Measurements from ENCODE around the gene GATD1. TPM values are rescaled to one million over a fixed set of nuclear protein-coding genes. Genes with fewer than 3 reads are reported as not detected.

Gene GATD1
- total RNA-seq, 2 donors from 2014 or later: 31.9 to 34.4 TPM

DNA sequence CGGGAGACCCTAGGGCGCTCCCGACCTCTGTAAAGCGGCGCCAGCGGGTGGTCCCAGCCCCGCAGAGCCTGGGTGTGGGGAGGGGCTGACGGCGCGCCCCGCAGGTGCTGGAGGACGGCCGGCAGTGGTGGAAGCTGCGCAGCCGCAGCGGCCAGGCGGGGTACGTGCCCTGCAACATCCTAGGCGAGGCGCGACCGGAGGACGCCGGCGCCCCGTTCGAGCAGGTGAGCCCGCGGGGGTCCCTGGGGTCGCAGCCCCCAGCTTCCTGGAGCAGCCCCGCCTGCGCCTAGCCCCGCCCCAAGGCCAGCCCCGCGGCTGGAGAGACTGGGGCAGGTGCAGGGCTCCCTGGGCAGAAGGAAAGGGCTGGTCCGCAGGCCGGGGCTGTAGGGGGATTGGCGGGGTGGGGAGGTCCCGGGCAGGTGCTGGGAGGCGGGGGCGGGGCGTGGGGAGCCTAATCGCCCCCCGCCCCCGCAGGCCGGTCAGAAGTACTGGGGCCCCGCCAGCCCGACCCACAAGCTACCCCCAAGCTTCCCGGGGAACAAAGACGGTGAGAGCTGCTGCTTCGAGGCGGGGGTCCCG is 51.6 kb downstream of the GATD1 start:
- peak overlapping the region; percentile 63 to 81 for H3K4me3 Mint-ChIP-seq
- peaks cover 12% of the 10 kb centered on the region for H3K27me3 Mint-ChIP-seq (ENCODE audit: low read depth)
- H3K27ac Mint-ChIP-seq: no peak overlapping the region
- no peaks in the 10 kb centered on the region for H3K9me3 Mint-ChIP-seq
- H3K36me3 Mint-ChIP-seq (ENCODE audit: insufficient read depth in 2 of 2): peaks cover 0 to 2% of the 10 kb centered on the region in 2 donors
- H3K4me1 Mint-ChIP-seq (ENCODE audit: low read depth): peaks cover 20% of the 10 kb centered on the region
- ATAC-seq (replicated peaks in 1 of 2) (peak; percentile 3 to 17), DNase-seq (no peak)

DNA sequence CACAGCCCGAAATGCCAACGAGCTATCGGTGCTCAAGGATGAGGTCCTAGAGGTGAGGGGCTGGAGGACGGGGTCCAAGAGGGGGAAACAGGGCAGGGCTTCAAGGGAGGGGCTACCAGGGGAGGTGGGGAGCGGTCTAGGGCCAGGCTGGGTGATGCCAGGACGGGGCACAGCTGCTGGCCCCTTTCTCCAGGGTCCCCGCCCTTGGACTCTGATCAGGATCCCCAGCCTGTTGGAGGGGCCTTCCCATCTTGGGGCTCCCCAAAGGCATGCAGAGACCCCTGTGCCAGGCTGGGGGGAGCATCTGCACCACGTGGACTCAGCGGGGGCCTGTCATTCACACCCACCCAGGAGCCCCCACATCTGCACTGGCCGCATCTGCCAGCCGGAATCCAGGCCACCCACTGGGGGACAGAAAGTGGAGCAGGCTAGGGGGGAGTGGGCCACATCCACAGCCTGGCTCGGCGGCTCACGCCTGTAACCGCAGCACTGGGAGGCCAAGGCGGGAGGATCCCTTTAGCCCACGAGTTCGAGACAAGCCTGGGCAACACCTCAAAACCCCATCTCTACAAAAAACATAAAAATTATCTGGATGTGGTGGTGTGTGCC is 52.4 kb downstream of the GATD1 start:
- Mint-ChIP-seq H3K36me3 (ENCODE audit: insufficient read depth in 2 of 2) (peaks cover 0 to 2% of the 10 kb centered on the region in 2 donors), H3K27ac (no peak overlapping the region), H3K4me1 (ENCODE audit: low read depth) (peaks cover 20% of the 10 kb centered on the region), H3K27me3 (ENCODE audit: low read depth) (peaks cover 16% of the 10 kb centered on the region), H3K9me3 (no peaks in the 10 kb centered on the region), H3K4me3 (peak overlapping the region; percentile 63 to 81)
- DNase-seq (no peak), ATAC-seq (replicated peaks in 1 of 2) (no peak)

DNA sequence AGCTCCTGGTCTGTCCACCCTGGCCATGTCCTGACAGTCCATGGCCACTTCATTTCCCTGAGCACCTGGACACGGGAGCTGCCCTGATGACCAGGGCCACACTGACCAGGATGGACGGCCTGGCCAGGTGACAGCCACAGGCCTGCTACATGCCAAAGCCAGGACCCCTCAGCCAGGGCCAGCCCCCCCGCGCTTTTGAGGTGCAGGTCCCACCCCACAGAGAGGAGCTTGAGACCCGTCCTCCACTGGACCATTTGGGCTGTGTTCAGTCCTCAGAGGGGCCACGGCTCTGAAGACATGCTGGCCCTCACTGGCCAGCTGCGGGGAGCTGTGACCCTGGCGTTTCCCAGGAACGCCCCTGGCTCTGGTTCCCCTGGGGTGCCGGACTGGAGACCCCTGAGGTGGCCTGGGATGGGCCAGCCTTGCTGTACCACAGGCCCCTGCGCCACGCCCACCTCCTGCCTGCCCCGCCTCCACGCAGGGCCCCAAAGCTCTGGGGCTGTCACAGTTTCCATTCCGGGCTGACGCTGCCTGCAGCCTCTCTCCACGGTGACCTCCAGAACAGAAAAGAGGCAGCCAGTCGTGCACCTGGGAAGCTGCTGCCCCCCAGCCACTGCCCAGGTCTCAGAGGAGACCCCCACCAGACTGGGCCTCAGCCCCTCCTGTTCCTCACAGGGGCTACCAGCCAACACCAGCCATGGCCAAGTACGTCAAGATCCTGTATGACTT is 53.1 kb downstream of the GATD1 start:
- ATAC-seq (replicated peaks in 1 of 2) (no peak), DNase-seq (no peak)
- Mint-ChIP-seq H3K4me1 (ENCODE audit: low read depth) (peaks cover 20% of the 10 kb centered on the region), H3K27ac (no peak overlapping the region), H3K27me3 (ENCODE audit: low read depth) (peaks cover 23% of the 10 kb centered on the region), H3K9me3 (no peaks in the 10 kb centered on the region), H3K36me3 (ENCODE audit: insufficient read depth in 2 of 2) (peaks cover 0 to 2% of the 10 kb centered on the region in 2 donors), H3K4me3 (no peak overlapping the region)

DNA sequence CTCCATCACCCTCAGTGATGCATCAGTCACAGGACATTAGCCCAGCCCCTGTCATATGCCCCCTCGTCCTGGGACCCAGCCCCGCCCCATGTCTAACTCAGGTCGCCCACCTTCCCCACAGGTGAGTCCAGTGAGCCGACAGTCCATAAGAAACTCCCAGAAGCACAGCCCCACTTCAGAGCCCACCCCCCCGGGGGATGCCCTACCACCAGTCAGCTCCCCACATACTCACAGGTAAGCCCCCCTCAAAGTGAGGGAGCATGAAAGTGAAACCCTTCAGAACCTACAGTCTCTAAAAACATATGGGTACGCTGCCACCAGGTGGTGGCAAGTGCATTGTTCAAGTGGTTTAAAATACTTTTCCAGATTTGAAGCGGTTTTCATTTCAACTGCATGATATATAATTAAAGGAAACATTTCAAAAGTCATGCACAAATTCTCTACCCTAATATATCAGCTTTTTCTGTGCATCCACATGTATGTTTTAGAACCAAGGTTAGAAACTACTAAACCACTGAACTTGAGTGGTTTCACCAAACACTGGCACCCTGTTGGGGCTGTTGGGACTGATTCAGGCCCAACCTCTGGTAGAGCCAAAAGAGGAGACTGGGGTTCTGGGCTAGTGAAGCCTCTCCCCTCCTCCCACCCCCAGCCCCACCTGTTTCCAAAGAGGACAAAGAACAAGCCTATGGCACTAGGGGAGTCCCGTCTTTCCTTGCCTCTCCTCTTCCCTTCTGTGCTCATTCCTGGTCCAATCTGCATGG is 54.0 kb downstream of the GATD1 start:
- H3K9me3 Mint-ChIP-seq: no peaks in the 10 kb centered on the region
- peaks cover 20% of the 10 kb centered on the region for H3K4me1 Mint-ChIP-seq (ENCODE audit: low read depth)
- H3K36me3 Mint-ChIP-seq (ENCODE audit: insufficient read depth in 2 of 2): peaks cover 0 to 2% of the 10 kb centered on the region in 2 donors
- ATAC-seq (replicated peaks in 1 of 2) (peak; percentile 20 to 61), DNase-seq (peak; percentile 53)
- H3K27ac Mint-ChIP-seq: no peak overlapping the region
- H3K4me3 Mint-ChIP-seq: peak overlapping the region; percentile 46 to 84
- H3K27me3 Mint-ChIP-seq (ENCODE audit: low read depth): peaks cover 25% of the 10 kb centered on the region

DNA sequence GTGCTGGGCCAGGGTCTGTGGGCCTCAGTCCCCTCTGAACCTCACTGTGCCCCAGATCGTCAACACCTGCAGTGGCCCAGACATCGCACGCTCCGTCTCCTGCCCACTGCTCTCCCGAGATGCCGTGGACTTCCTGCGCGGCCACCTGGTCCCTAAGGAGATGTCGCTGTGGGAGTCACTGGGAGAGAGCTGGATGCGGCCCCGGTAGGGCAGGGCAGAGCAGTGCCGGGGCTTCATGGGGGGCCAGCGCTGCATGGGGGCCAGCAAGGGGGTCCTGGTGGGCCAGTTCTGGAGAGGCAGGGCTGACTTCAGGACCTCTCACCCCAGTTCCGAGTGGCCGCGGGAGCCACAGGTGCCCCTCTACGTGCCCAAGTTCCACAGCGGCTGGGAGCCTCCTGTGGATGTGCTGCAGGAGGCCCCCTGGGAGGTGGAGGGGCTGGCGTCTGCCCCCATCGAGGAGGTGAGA is 54.9 kb downstream of the GATD1 start:
- no peak for ATAC-seq (replicated peaks in 1 of 2)

DNA sequence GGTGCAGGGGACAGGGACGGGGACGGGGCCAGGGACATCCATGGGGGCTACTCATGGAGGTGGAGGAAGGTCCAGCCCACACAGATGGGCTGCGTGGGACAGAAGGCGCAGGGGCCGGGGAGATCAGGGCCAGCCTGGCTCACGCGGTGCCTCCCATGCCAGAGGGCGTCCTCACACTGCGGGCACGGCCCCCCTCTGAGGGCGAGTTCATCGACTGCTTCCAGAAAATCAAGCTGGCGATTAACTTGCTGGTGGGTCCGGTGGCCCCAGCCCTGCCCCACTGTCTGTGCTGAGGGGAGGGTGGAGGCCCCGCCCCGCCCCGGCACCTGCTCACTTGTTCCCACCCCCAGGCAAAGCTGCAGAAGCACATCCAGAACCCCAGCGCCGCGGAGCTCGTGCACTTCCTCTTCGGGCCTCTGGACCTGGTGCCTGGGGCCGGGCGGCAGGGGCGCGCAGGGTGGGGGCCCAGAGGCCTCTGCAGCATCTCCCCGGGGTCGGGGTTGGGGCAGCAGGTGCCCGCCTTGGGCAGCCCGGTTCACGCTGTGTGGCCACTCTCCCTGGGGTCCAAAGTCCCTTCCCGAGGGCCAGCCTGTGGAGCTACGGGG is 55.4 kb downstream of the GATD1 start:
- Mint-ChIP-seq H3K27me3 (ENCODE audit: low read depth) (peaks cover 25% of the 10 kb centered on the region), H3K4me3 (peak overlapping the region; percentile 69 to 73), H3K4me1 (ENCODE audit: low read depth) (peaks cover 16% of the 10 kb centered on the region), H3K36me3 (ENCODE audit: insufficient read depth in 2 of 2) (peaks cover 0 to 2% of the 10 kb centered on the region in 2 donors), H3K9me3 (no peaks in the 10 kb centered on the region), H3K27ac (no peak overlapping the region)
- ATAC-seq (replicated peaks in 1 of 2) (peak; percentile 12 to 37), DNase-seq (peak; percentile 52 to 55)

More for the DNA sequence above, 54.9 kb downstream of the GATD1 start:
- Mint-ChIP-seq H3K4me1 (ENCODE audit: low read depth) (peaks cover 16% of the 10 kb centered on the region), H3K4me3 (peak overlapping the region in 1 of 2 donors; percentile 73), H3K36me3 (ENCODE audit: insufficient read depth in 2 of 2) (peaks cover 0 to 2% of the 10 kb centered on the region in 2 donors), H3K9me3 (no peaks in the 10 kb centered on the region), H3K27ac (no peak overlapping the region), H3K27me3 (ENCODE audit: low read depth) (peaks cover 25% of the 10 kb centered on the region)
- DNase-seq: no peak

DNA sequence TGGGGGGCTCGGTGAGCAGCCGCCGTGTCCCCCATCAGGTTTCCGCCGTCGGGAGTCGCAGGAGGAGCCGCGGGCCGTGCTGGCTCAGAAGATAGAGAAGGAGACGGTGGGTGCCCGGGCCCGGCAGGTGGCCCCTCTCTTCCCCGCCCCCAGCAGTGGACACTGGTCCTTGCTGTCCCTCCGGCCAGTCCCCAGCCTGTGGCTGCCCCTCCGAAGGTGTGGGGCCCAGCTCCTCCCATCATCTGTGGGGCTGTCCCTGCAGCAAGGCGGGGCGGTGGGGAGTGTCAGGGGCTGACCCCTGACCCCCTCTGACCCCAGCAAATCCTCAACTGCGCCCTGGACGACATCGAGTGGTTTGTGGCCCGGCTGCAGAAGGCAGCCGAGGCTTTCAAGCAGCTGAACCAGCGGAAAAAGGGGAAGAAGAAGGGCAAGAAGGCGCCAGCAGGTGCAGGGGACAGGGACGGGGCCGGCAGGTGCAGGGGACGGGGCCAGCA is 56.0 kb downstream of the GATD1 start:
- Mint-ChIP-seq H3K4me1 (ENCODE audit: low read depth) (peaks cover 16% of the 10 kb centered on the region), H3K27ac (no peak overlapping the region)

DNA sequence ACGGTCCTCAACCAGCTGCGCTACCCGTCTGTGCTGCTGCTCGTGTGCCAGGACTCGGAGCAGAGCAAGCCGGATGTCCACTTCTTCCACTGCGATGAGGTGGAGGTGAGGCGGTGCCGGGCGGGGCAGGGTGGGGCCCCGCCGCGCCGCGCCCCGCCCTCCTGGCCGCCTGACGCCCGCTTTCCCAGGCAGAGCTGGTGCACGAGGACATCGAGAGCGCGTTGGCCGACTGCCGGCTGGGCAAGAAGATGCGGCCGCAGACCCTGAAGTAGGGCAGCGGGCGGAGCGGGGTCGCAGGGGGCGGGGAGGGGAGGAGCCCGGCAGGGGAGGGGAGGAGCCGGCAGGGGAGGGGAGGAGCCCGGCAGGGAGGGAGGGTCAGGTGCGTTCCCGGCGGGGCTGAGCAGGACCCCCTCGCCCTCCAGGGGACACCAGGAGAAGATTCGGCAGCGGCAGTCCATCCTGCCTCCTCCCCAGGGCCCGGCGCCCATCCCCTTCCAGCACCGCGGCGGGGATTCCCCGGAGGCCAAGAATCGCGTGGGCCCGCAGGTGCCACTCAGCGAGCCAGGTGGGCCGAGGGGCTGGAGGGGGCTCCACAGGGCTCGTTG is 56.5 kb downstream of the GATD1 start:
- peaks cover 25% of the 10 kb centered on the region for H3K27me3 Mint-ChIP-seq (ENCODE audit: low read depth)
- H3K27ac Mint-ChIP-seq: no peak overlapping the region
- H3K4me1 Mint-ChIP-seq (ENCODE audit: low read depth): peaks cover 16% of the 10 kb centered on the region
- H3K36me3 Mint-ChIP-seq (ENCODE audit: insufficient read depth in 2 of 2): peaks cover 0 to 2% of the 10 kb centered on the region in 2 donors
- DNase-seq: no peak
- peak; percentile 45 to 53 for ATAC-seq (replicated peaks in 1 of 2)
- peak overlapping the region; percentile 69 to 73 for H3K4me3 Mint-ChIP-seq
- H3K9me3 Mint-ChIP-seq: no peaks in the 10 kb centered on the region

More for the DNA sequence above, 56.0 kb downstream of the GATD1 start:
- peaks cover 25% of the 10 kb centered on the region for H3K27me3 Mint-ChIP-seq (ENCODE audit: low read depth)
- peaks cover 0 to 2% of the 10 kb centered on the region in 2 donors for H3K36me3 Mint-ChIP-seq (ENCODE audit: insufficient read depth in 2 of 2)
- H3K9me3 Mint-ChIP-seq: no peaks in the 10 kb centered on the region
- DNase-seq (no peak), ATAC-seq (replicated peaks in 1 of 2) (no peak)
- H3K4me3 Mint-ChIP-seq: peak overlapping the region; percentile 69 to 73

DNA sequence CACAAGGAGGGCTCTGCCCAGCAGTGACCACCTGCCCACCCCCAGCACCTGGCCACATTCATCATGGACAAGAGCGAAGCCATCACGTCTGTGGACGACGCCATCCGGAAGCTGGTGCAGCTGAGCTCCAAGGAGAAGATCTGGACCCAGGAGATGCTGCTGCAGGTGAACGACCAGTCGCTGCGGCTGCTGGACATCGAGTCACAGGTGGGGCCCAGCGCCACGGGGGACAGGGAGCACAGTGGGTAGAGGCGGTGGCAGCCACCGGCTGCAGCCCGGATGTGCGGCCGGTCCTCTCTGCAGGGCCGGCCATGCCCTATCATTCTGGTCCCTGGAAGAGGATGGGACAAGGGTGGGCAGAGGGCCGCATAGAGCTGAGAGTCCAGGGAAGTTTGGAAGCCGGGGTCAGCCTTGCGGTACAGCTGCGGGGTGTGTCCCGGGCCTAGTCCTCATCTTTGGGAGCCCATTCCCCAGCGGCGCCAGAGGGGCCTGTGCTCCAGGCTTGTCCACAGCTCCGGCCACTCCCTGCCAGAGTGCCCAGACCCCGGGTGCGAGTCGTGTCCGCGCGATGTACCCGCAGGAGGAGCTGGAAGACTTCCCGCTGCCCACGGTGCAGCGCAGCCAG is 57.2 kb downstream of the GATD1 start:
- H3K36me3 Mint-ChIP-seq (ENCODE audit: insufficient read depth in 2 of 2): peaks cover 0 to 2% of the 10 kb centered on the region in 2 donors
- peaks cover 0 to 3% of the 10 kb centered on the region in 2 donors for H3K9me3 Mint-ChIP-seq
- ATAC-seq (replicated peaks in 1 of 2) (no peak), DNase-seq (no peak)
- no peak overlapping the region for H3K27ac Mint-ChIP-seq
- peaks cover 25% of the 10 kb centered on the region for H3K27me3 Mint-ChIP-seq (ENCODE audit: low read depth)
- peaks cover 12% of the 10 kb centered on the region for H3K4me1 Mint-ChIP-seq (ENCODE audit: low read depth)
- peak overlapping the region; percentile 59 to 73 for H3K4me3 Mint-ChIP-seq

DNA sequence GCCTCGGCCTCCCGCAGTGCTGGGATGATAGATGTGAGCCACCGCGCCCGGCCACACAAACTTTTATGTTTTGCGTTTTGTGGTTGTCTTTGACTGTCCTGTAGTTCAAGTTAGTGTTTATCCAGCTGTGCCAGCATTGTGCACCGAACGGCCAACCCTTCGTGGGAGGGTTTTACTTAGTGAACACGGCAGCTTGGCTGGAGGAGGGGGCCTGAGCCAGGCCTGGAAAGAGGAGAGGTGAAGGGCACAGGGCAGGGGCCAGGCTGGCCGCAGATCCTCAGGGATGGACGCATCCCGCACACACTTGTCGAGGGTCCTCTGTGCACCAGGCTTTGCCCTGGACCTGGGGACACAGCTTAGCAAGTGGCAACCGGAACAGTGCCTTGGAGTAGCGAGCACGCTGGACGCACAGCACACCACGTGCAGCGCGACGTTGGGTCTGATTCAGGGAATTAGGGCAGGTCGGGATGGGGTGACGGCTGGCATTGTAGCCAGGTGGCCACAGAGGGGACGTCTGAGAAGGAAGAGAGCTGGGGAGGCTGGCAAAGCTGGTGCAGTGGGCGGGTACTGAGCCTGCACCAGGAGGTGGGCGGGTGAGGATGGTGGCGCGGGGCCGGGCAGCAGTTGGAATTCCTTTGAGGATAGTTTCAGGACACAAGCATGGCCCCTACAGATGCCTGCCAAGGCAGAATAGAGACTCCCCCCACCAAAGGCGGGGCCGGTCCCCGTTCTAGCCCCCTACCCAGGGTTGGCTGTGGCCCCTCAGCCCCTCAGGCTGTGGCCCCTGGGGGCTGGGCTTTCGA is 57.9 kb downstream of the GATD1 start:
- DNase-seq (no peak), ATAC-seq (replicated peaks in 1 of 2) (no peak)
- peaks cover 25% of the 10 kb centered on the region for H3K27me3 Mint-ChIP-seq (ENCODE audit: low read depth)
- peaks cover 0 to 4% of the 10 kb centered on the region in 2 donors for H3K36me3 Mint-ChIP-seq (ENCODE audit: insufficient read depth in 2 of 2)
- peaks cover 11% of the 10 kb centered on the region for H3K4me1 Mint-ChIP-seq (ENCODE audit: low read depth)
- H3K27ac Mint-ChIP-seq: no peak overlapping the region
- peak overlapping the region; percentile 59 to 73 for H3K4me3 Mint-ChIP-seq
- H3K9me3 Mint-ChIP-seq: peaks cover 0 to 3% of the 10 kb centered on the region in 2 donors

All from activated T-cell treated with anti-CD3 and anti-CD28 coated beads, Interleukin-2, amount 50 U/mL, for 72 hours (primary cell).